Tibial artery (tissue), 4 donors: ENCODE measurements around the gene ANK2.

Experiments used
- DNase-seq, 2 donors: peaks; one replicate each; pipeline ENCODE4 v3.0.0-alpha.2; 2019
- H3K27ac ChIP-seq, 2 donors: fragments of 200-600 bp; sonication (generic) in 1 of 2; 1 replicate in 1 of 2; 2 replicates in 1 of 2; pipeline ENCODE4 v1.5.1; 2018 to 2019; ENCODE audit warnings: mild to moderate bottlenecking in 1 of 2
- H3K27me3 ChIP-seq, 2 donors: fragments of 200-600 bp; sonication (generic) in 1 of 2; one replicate each; pipeline versions ENCODE4 v1.5.1 to v1.6.0; 2016 to 2019
- H3K36me3 ChIP-seq, 3 donors: fragments of 200-600 bp; sonication (generic) in 2 of 3; one replicate each; pipeline ENCODE4 v1.5.1; 2016 to 2019; ENCODE audit warnings: mild to moderate bottlenecking in 2 of 3
- H3K4me1 ChIP-seq, 4 donors: fragments of 200-600 bp; sonication (generic) in 2 of 4; 1 replicate in 3 of 4; 2 replicates in 1 of 4; pipeline ENCODE4 v1.5.1; 2016 to 2019
- H3K4me3 ChIP-seq, 2 donors: fragments of 200-600 bp; sonication (generic) in 1 of 2; 1 replicate in 1 of 2; 2 replicates in 1 of 2; pipeline ENCODE4 v1.5.1; 2018 to 2019; ENCODE audit warnings: mild to moderate bottlenecking in 2 of 2
- H3K9me3 ChIP-seq, 3 donors: fragments of 200-600 bp; sonication (generic) in 1 of 3; one replicate each; pipeline ENCODE4 v1.5.1; 2016 to 2019
- intact Hi-C: fragments of 100-400 bp; cut with DNase I; formaldehyde crosslinking; loops from one replicate; pipeline ENCODE4 v1.15.0; 2023; ENCODE audit warnings: low total_unique reads
- TF ChIP-seq, protein P1 (sequence below), 2 experiments: fragments of 200-600 bp in 1 of 2; fragments of 450-650 bp in 1 of 2; IDR thresholded peaks; one replicate each; pipeline ENCODE4 v1.5.1; 2017 to 2019; ENCODE audit warnings: antibody characterized with exemption in 2 of 2, mild to moderate bottlenecking in 1 of 2, moderate library complexity in 1 of 2

The ANK2 gene

GRCh38 chr4:113070755-113071154, 21.3 kb downstream of the ANK2 start:
- Histone ChIP-seq H3K4me3 (no peak overlapping the region), H3K27ac (no peak overlapping the region), H3K9me3 (no peaks in the 10 kb centered on the region), H3K36me3 (no peaks in the 10 kb centered on the region), H3K4me1 (no peaks in the 10 kb centered on the region), H3K27me3 (no peaks in the 10 kb centered on the region)
- TF ChIP-seq, protein P1, sequence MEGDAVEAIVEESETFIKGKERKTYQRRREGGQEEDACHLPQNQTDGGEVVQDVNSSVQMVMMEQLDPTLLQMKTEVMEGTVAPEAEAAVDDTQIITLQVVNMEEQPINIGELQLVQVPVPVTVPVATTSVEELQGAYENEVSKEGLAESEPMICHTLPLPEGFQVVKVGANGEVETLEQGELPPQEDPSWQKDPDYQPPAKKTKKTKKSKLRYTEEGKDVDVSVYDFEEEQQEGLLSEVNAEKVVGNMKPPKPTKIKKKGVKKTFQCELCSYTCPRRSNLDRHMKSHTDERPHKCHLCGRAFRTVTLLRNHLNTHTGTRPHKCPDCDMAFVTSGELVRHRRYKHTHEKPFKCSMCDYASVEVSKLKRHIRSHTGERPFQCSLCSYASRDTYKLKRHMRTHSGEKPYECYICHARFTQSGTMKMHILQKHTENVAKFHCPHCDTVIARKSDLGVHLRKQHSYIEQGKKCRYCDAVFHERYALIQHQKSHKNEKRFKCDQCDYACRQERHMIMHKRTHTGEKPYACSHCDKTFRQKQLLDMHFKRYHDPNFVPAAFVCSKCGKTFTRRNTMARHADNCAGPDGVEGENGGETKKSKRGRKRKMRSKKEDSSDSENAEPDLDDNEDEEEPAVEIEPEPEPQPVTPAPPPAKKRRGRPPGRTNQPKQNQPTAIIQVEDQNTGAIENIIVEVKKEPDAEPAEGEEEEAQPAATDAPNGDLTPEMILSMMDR (IDR thresholded peaks at IDR 0.05): no peak
- no peak for DNase-seq
- intact Hi-C loops: no loop called here

DNA sequence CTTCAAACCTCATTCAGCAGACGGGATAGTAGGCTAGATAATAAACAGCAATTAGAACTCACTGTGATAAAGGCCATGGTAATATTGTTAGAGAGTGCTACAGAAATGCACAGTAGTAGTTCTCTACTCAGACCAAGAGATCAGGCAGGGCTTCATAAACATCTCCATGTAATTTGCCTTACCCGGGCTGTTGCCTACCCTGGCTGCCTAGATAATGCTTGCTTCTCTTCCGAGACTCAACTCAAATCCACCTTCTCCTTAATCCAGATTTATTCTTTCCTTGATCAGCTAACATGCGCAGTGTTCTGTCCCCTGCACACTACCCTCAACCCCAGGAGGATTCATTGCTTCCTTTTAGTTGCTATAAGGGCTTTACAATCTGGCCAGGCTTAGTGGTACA, 21.8 kb downstream of the ANK2 start:
- no peak overlapping the region for H3K4me3 ChIP-seq
- intact Hi-C loops: no loop called here
- TF ChIP-seq, protein P1 (IDR thresholded peaks at IDR 0.05): no peak
- no peak overlapping the region for H3K27ac ChIP-seq
- H3K9me3 ChIP-seq: no peaks in the 10 kb centered on the region
- no peaks in the 10 kb centered on the region for H3K4me1 ChIP-seq
- no peaks in the 10 kb centered on the region for H3K36me3 ChIP-seq
- H3K27me3 ChIP-seq: no peaks in the 10 kb centered on the region
- no peak for DNase-seq

DNA sequence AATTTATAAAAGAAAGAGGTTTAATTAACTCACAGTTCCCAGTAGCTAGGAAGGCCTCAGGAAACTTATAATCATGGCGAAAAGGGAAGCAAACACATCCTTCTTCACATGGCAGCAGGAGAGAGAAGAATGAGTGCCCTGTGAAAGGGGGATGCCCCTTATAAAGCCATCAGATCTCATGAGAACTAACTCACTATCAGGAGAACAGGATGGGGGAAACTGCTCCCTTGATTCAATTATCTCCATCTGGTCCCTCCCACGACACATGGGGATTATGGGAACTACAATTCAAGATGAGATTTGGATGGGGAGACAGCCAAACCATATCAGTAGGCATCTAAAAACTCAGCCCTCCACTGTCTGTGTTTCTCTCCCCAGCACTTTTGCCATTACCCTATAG, 22.4 kb downstream of the ANK2 start:
- TF ChIP-seq, protein P1 (IDR thresholded peaks at IDR 0.05): no peak

GRCh38 chr4:113073451-113074005, 24.1 kb downstream of the ANK2 start:
- intact Hi-C loops: no loop called here
- no peaks in the 10 kb centered on the region for H3K9me3 ChIP-seq

More for the DNA sequence above, 22.4 kb downstream of the ANK2 start:
- no peak overlapping the region for H3K27ac ChIP-seq
- no peak for DNase-seq
- no peaks in the 10 kb centered on the region for H3K9me3 ChIP-seq
- no peaks in the 10 kb centered on the region for H3K36me3 ChIP-seq
- intact Hi-C loops: no loop called here
- no peaks in the 10 kb centered on the region for H3K27me3 ChIP-seq
- H3K4me1 ChIP-seq: no peaks in the 10 kb centered on the region
- no peak overlapping the region for H3K4me3 ChIP-seq

DNA sequence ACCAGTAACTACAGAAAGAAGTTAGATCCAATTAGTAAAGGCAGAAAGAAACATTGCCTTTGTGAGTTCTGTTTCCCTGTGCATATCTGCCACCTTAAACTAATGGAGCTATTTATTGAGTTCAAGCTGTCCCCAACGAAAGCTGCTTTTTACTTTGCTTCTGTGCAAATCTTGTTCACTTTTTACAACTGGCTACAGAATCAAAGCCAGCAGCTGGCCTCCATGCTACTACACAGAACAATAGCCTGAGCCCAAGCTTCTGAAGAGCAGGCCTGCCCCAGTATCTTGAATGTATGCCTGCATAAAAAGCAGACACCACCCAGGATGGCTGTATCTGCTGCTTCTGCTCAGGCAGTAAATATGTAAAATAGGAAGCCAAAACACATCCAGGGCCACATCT, 28.1 kb downstream of the ANK2 start:
- H3K4me3 ChIP-seq: no peak overlapping the region
- H3K4me1 ChIP-seq: no peaks in the 10 kb centered on the region
- H3K27ac ChIP-seq: no peak overlapping the region
- DNase-seq: no peak
- intact Hi-C loops: no loop called here
- H3K27me3 ChIP-seq: no peaks in the 10 kb centered on the region
- no peaks in the 10 kb centered on the region for H3K9me3 ChIP-seq
- H3K36me3 ChIP-seq: no peaks in the 10 kb centered on the region
- TF ChIP-seq, protein P1 (IDR thresholded peaks at IDR 0.05): no peak

More at GRCh38 chr4:113073451-113074005, 24.1 kb downstream of the ANK2 start:
- H3K36me3 ChIP-seq: no peaks in the 10 kb centered on the region
- H3K4me1 ChIP-seq: no peaks in the 10 kb centered on the region
- TF ChIP-seq, protein P1 (IDR thresholded peaks at IDR 0.05): no peak
- no peaks in the 10 kb centered on the region for H3K27me3 ChIP-seq
- DNase-seq: no peak
- no peak overlapping the region for H3K4me3 ChIP-seq
- no peak overlapping the region for H3K27ac ChIP-seq

DNA sequence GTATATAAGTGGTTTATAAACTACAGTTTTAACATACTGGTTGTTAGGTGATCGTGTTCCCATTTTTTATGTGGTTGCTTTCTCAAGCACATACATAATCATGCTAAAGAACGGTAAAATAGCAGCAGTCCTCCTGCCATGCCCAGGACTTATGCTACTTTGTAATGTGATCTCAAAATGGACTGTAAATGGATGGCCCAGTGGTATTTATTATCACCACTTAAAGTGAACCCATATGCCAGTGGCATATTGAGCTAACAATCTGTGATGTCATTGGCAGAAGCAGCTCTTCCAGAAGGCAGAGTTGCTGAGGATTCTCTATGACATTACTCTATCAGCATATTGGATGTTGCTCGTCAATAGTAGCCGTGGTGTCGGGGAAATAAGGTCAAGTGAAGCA, 28.6 kb downstream of the ANK2 start:
- H3K27ac ChIP-seq: no peak overlapping the region
- intact Hi-C loops: no loop called here
- no peaks in the 10 kb centered on the region for H3K36me3 ChIP-seq
- H3K27me3 ChIP-seq: no peaks in the 10 kb centered on the region
- no peaks in the 10 kb centered on the region for H3K4me1 ChIP-seq
- H3K4me3 ChIP-seq: no peak overlapping the region
- TF ChIP-seq, protein P1 (IDR thresholded peaks at IDR 0.05): no peak
- DNase-seq: no peak
- no peaks in the 10 kb centered on the region for H3K9me3 ChIP-seq
